ENCODE results near the gene AGT. TPM values are rescaled to one million over a fixed set of nuclear protein-coding genes. Genes with fewer than 3 reads are reported as not detected.

AGT gene
- total RNA-seq, 1 experiment from 2014 or later, result 41.9 TPM

DNA sequence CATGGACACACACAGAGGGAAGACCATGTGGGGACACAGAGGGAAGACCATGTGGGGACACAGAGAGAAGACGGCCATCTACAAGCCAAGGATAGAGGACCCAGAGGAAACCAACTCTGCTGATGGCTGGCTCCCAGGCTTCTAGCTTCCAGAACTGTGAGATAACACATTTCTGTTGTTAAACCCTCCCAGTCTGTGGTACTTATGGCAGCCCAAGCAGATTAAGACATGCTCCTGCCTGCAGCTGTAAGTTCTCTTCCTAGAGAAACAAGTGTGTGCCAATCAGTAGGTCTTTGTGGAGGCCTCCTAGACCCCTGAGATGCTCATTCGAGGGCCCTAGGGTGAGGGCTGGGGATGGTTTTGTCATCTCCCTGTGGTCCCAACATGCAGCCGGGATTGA lies 2.7 kb downstream of the AGT start:
- Mint-ChIP-seq H3K27ac (ENCODE audit: unreplicated experiment) (peak overlapping the region; percentile 59), H3K36me3 (ENCODE audit: insufficient read depth, unreplicated experiment) (peaks cover 11% of the 10 kb centered on the region), H3K4me3 (ENCODE audit: unreplicated experiment) (no peak overlapping the region), H3K9me3 (ENCODE audit: unreplicated experiment) (peaks cover 1% of the 10 kb centered on the region), H3K4me1 (ENCODE audit: low read depth, unreplicated experiment) (peaks cover 47% of the 10 kb centered on the region), H3K27me3 (ENCODE audit: insufficient read depth, unreplicated experiment) (no peaks in the 10 kb centered on the region)
- BruUV-seq (replicated peaks), result no TSS peak
- DNase-seq, result no peak
- CTCF ChIA-PET, result no interaction called here
- H3K36me3 ChIP-seq (ENCODE audit: control insufficient read depth, insufficient read depth, low read length), result peaks cover 5% of the 10 kb centered on the region
- peaks cover 54% of the 10 kb centered on the region for H3K4me1 ChIP-seq
- no peaks in the 10 kb centered on the region for H3K27me3 ChIP-seq (replicated peaks; ENCODE audit: control insufficient read depth, insufficient read depth, low read length)
- TF ChIP-seq, protein P1, sequence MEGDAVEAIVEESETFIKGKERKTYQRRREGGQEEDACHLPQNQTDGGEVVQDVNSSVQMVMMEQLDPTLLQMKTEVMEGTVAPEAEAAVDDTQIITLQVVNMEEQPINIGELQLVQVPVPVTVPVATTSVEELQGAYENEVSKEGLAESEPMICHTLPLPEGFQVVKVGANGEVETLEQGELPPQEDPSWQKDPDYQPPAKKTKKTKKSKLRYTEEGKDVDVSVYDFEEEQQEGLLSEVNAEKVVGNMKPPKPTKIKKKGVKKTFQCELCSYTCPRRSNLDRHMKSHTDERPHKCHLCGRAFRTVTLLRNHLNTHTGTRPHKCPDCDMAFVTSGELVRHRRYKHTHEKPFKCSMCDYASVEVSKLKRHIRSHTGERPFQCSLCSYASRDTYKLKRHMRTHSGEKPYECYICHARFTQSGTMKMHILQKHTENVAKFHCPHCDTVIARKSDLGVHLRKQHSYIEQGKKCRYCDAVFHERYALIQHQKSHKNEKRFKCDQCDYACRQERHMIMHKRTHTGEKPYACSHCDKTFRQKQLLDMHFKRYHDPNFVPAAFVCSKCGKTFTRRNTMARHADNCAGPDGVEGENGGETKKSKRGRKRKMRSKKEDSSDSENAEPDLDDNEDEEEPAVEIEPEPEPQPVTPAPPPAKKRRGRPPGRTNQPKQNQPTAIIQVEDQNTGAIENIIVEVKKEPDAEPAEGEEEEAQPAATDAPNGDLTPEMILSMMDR (IDR thresholded peaks at IDR 0.05; ENCODE audit: insufficient read depth in 1 of 2, low read depth in 1 of 2, low read length in 1 of 2, severe bottlenecking in 1 of 2, unreplicated experiment in 1 of 2), result no peak
- no peak overlapping the region for H3K4me3 ChIP-seq (ENCODE audit: low read depth, low read length)
- intact Hi-C loops (cut with micrococcal nuclease; ENCODE audit: unreplicated experiment), result no loop called here
- H3K9me3 ChIP-seq, result no peaks in the 10 kb centered on the region
- POLR2A ChIA-PET, result no interaction called here

DNA sequence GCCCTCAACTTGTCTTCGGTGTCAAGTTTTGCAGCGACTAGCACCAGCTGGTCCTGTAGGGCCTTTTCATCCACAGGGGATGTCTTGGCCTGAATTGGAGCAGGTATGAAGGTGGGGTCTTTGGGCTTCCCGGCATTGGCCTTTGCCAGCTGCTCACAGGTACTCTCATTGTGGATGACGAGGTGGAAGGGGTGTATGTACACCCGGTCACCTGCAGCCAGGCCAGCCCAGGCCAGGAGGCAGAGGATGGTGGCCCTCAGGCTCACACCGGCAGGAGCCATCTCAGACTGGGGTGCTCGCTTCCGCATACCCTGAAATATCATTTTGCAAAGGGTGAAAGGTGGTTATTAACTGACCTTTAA lies 3.4 kb downstream of the AGT start:
- Mint-ChIP-seq H3K36me3 (ENCODE audit: insufficient read depth, unreplicated experiment) (peaks cover 11% of the 10 kb centered on the region), H3K27ac (ENCODE audit: unreplicated experiment) (no peak overlapping the region), H3K27me3 (ENCODE audit: insufficient read depth, unreplicated experiment) (no peaks in the 10 kb centered on the region), H3K4me1 (ENCODE audit: low read depth, unreplicated experiment) (peaks cover 47% of the 10 kb centered on the region), H3K9me3 (ENCODE audit: unreplicated experiment) (no peaks in the 10 kb centered on the region), H3K4me3 (ENCODE audit: unreplicated experiment) (no peak overlapping the region)
- intact Hi-C loops (cut with micrococcal nuclease; ENCODE audit: unreplicated experiment), result no loop called here
- DNase-seq, result no peak
- no TSS peak for BruUV-seq (replicated peaks)
- no peaks in the 10 kb centered on the region for H3K9me3 ChIP-seq
- TF ChIP-seq, protein P1 (IDR thresholded peaks at IDR 0.05; ENCODE audit: insufficient read depth in 1 of 2, low read depth in 1 of 2, low read length in 1 of 2, severe bottlenecking in 1 of 2, unreplicated experiment in 1 of 2), result no peak
- H3K4me3 ChIP-seq (ENCODE audit: low read depth, low read length), result no peak overlapping the region
- POLR2A ChIA-PET, result no interaction called here
- peaks cover 8% of the 10 kb centered on the region for H3K36me3 ChIP-seq (ENCODE audit: control insufficient read depth, insufficient read depth, low read length)
- H3K4me1 ChIP-seq, result peaks cover 50% of the 10 kb centered on the region
- H3K27me3 ChIP-seq (replicated peaks; ENCODE audit: control insufficient read depth, insufficient read depth, low read length), result no peaks in the 10 kb centered on the region
- CTCF ChIA-PET, result no interaction called here

DNA sequence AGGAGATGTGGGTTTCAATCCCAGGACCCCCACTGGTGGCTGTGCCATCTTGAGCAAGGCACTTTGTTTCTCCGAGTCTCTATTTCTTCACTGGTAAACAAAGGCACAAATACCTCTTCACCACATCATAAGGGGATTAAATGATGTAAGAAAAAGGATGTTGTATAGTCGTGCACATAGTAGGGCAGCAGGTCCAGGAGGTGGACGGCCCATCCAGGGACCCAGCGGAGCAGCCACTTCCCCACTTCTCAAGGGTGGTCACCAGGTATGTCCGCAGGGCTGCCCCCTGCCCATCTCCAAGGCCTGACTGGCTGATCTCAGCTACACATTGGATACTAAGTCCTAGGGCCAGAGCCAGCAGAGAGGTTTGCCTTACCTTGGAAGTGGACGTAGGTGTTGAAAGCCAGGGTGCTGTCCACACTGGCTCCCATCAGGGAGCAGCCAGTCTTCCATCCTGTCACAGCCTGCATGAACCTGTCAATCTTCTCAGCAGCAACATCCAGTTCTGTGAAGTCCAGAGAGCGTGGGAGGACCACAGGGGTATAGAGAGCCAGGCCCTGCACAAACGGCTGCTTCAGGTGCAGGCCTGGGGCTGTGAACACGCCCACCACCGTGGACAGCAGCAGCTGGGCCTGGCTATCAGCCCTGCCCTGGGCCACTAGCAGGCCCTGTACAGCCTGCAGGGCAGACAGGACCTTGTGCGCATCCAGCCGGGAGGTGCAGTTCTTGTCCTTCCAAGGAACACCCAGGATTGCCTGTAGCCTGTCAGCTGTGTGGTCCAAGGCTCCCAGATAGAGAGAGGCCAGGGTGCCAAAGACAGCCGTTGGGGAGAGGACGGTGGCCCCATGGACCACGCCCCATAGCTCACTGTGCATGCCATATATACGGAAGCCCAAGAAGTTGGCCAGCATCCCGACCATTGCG lies 4.0 kb downstream of the AGT start:
- POLR2A ChIA-PET, result no interaction called here
- H3K27me3 ChIP-seq (replicated peaks; ENCODE audit: control insufficient read depth, insufficient read depth, low read length), result no peaks in the 10 kb centered on the region
- no peak overlapping the region for H3K27ac Mint-ChIP-seq (ENCODE audit: unreplicated experiment)
- TF ChIP-seq, protein P1 (IDR thresholded peaks at IDR 0.05; ENCODE audit: insufficient read depth in 1 of 2, low read depth in 1 of 2, low read length in 1 of 2, severe bottlenecking in 1 of 2, unreplicated experiment in 1 of 2), result no peak
- intact Hi-C loops (cut with micrococcal nuclease; ENCODE audit: unreplicated experiment), result loop anchor here (1.0 to 2.0 kb wide), 5 partner anchors 9 to 77 kb away; partner anchors contain the start of gene COG2
- no TSS peak for BruUV-seq (replicated peaks)
- H3K27me3 Mint-ChIP-seq (ENCODE audit: insufficient read depth, unreplicated experiment), result no peaks in the 10 kb centered on the region
- H3K36me3 ChIP-seq (ENCODE audit: control insufficient read depth, insufficient read depth, low read length), result peaks cover 9% of the 10 kb centered on the region
- H3K4me1 Mint-ChIP-seq (ENCODE audit: low read depth, unreplicated experiment), result peaks cover 44% of the 10 kb centered on the region
- H3K4me1 ChIP-seq, result peaks cover 45% of the 10 kb centered on the region
- H3K4me3 Mint-ChIP-seq (ENCODE audit: unreplicated experiment), result no peak overlapping the region
- CTCF ChIA-PET, result interaction anchor here (0.6 to 1.4 kb wide), 2 partner anchors 13 to 63 kb away, joined by 3 to 7 read pairs; no protein-coding TSS in a partner anchor
- H3K36me3 Mint-ChIP-seq (ENCODE audit: insufficient read depth, unreplicated experiment), result peaks cover 11% of the 10 kb centered on the region
- H3K9me3 ChIP-seq, result no peaks in the 10 kb centered on the region
- no peaks in the 10 kb centered on the region for H3K9me3 Mint-ChIP-seq (ENCODE audit: unreplicated experiment)
- no peak for DNase-seq
- H3K4me3 ChIP-seq (ENCODE audit: low read depth, low read length), result no peak overlapping the region
